Esophagus muscularis mucosa (tissue), 4 donors: ENCODE results near the gene GPR139.

Source experiments
- EP300 ChIP-seq: sonication (generic); formaldehyde crosslinking; IDR thresholded peaks from one replicate; pipeline ENCODE4 v1.6.1; 2017; ENCODE audit warnings: antibody characterized with exemption
- POLR2A ChIP-seq: fragments of 450-650 bp; IDR thresholded peaks from one replicate; pipeline ENCODE4 v1.6.1; 2017; ENCODE audit warnings: antibody characterized with exemption, moderate library complexity, mild to moderate bottlenecking, low read depth
- POLR2AphosphoS5 ChIP-seq, 2 donors: sonication (generic); formaldehyde crosslinking; IDR thresholded peaks; one replicate each; pipeline ENCODE4 v1.6.1; 2017; ENCODE audit warnings: antibody characterized with exemption in 2 of 2
- TF ChIP-seq, protein P1 (sequence below), 3 experiments: fragments of 200-600 bp in 2 of 3; fragments of 450-650 bp in 1 of 3; sonication (generic) in 2 of 3; IDR thresholded peaks; one replicate each; pipeline ENCODE4 v1.5.1; 2017 to 2019; ENCODE audit warnings: antibody characterized with exemption in 3 of 3, mild to moderate bottlenecking in 2 of 3, moderate library complexity in 1 of 3

- TF ChIP-seq, protein P1, sequence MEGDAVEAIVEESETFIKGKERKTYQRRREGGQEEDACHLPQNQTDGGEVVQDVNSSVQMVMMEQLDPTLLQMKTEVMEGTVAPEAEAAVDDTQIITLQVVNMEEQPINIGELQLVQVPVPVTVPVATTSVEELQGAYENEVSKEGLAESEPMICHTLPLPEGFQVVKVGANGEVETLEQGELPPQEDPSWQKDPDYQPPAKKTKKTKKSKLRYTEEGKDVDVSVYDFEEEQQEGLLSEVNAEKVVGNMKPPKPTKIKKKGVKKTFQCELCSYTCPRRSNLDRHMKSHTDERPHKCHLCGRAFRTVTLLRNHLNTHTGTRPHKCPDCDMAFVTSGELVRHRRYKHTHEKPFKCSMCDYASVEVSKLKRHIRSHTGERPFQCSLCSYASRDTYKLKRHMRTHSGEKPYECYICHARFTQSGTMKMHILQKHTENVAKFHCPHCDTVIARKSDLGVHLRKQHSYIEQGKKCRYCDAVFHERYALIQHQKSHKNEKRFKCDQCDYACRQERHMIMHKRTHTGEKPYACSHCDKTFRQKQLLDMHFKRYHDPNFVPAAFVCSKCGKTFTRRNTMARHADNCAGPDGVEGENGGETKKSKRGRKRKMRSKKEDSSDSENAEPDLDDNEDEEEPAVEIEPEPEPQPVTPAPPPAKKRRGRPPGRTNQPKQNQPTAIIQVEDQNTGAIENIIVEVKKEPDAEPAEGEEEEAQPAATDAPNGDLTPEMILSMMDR (IDR thresholded peaks at IDR 0.05), result no peak
- TF ChIP-seq POLR2AphosphoS5 (IDR thresholded peaks at IDR 0.05) (no peak), POLR2A (no peak), EP300 (no peak)
These were observed 655 bp upstream of the GPR139 start for GRCh38 chr16:20074099-20074991.
